ENCODE results near the gene RCC2.
"Not testable (repeated sequence)": the region's sequence is repeated elsewhere in the genome, so short reads cannot be mapped to it uniquely, and the experiment has no call there.

RCC2 gene

GRCh38 chr1:17439250-17440073 lies at the start of gene RCC2:
Gene RCC2, minus strand, starts transcription at chr1:17439677. Its CDS starts 1,163 bp downstream, at chr1:17438514.
- DNase-seq (ENCODE audit: low spot score): peak; percentile 89
- no peak for FAIRE-seq

- DNase-seq (ENCODE audit: low spot score) (no peak), FAIRE-seq (no peak)
Measured at GRCh38 chr1:17486242-17486641, 46.8 kb upstream of the RCC2 start.

- FAIRE-seq (no peak), DNase-seq (ENCODE audit: low spot score) (no peak)
Measured at GRCh38 chr1:17485281-17485680, 45.8 kb upstream of the RCC2 start.

GRCh38 chr1:17481981-17482380 lies 42.5 kb upstream of the RCC2 start:
- not testable (repeated sequence) for FAIRE-seq; DNase-seq (ENCODE audit: low spot score)

GRCh38 chr1:17480846-17481245 lies 41.4 kb upstream of the RCC2 start:
- DNase-seq (ENCODE audit: low spot score) (no peak), FAIRE-seq (no peak)

GRCh38 chr1:17475752-17476151 lies 36.3 kb upstream of the RCC2 start:
- no peak for FAIRE-seq
- DNase-seq (ENCODE audit: low spot score): no peak

GRCh38 chr1:17474836-17475555 lies 35.5 kb upstream of the RCC2 start:
- not testable (repeated sequence) for FAIRE-seq; DNase-seq (ENCODE audit: low spot score)

- no peak for FAIRE-seq
- no peak for DNase-seq (ENCODE audit: low spot score)
Measured at GRCh38 chr1:17472814-17473213, 33.3 kb upstream of the RCC2 start.

GRCh38 chr1:17471393-17471792 lies 31.9 kb upstream of the RCC2 start:
- FAIRE-seq: no peak
- DNase-seq (ENCODE audit: low spot score): no peak

GRCh38 chr1:17470021-17470799 lies 30.7 kb upstream of the RCC2 start:
- FAIRE-seq (no peak), DNase-seq (ENCODE audit: low spot score) (no peak)

- FAIRE-seq; DNase-seq (ENCODE audit: low spot score): not testable (repeated sequence)
Measured at GRCh38 chr1:17468357-17469265, 29.1 kb upstream of the RCC2 start.

GRCh38 chr1:17466359-17466758 lies 26.9 kb upstream of the RCC2 start:
- DNase-seq (ENCODE audit: low spot score): no peak
- no peak for FAIRE-seq

GRCh38 chr1:17465228-17465627 lies 25.8 kb upstream of the RCC2 start:
- FAIRE-seq (no peak), DNase-seq (ENCODE audit: low spot score) (no peak)

- no peak for DNase-seq (ENCODE audit: low spot score)
- no peak for FAIRE-seq
Measured at GRCh38 chr1:17463991-17464390, 24.5 kb upstream of the RCC2 start.

- FAIRE-seq (no peak), DNase-seq (ENCODE audit: low spot score) (no peak)
Measured at GRCh38 chr1:17462669-17463068, 23.2 kb upstream of the RCC2 start.

GRCh38 chr1:17460219-17460618 lies 20.7 kb upstream of the RCC2 start:
- peak; percentile 59 for DNase-seq (ENCODE audit: low spot score)
- FAIRE-seq: no peak

- DNase-seq (ENCODE audit: low spot score): no peak
- no peak for FAIRE-seq
Measured at GRCh38 chr1:17458794-17459193, 19.3 kb upstream of the RCC2 start.

GRCh38 chr1:17452686-17453085 lies 13.2 kb upstream of the RCC2 start:
- FAIRE-seq: no peak
- DNase-seq (ENCODE audit: low spot score): no peak

GRCh38 chr1:17452203-17452602 lies 12.7 kb upstream of the RCC2 start:
- FAIRE-seq; DNase-seq (ENCODE audit: low spot score): not testable (repeated sequence)

- DNase-seq (ENCODE audit: low spot score) (no peak), FAIRE-seq (no peak)
Measured at GRCh38 chr1:17451731-17452130, 12.3 kb upstream of the RCC2 start.

- FAIRE-seq (no peak), DNase-seq (ENCODE audit: low spot score) (no peak)
Measured at GRCh38 chr1:17447501-17447992, 8.1 kb upstream of the RCC2 start.
